HepG2 (cell line): ENCODE measurements around the gene GRIK4. TPM values are rescaled to one million over a fixed set of nuclear protein-coding genes. Genes with fewer than 3 reads are reported as not detected.

Experiments
- ATAC-seq: fragments of 200-7000 bp; cut with Tn5 transposase; 3 replicates; pipeline ENCODE4 v1.9.1; 2020; ENCODE audit warnings: mild to moderate bottlenecking, moderate library complexity
- BruUV-seq: library from RNA; stranded (reverse); fragments of 400-500 nt; replicated peaks from 2 replicates; lab custom pipeline; 2021; lab: Mats Ljungman, UMichigan
- CTCF ChIA-PET: fragments of 300-600 bp; formaldehyde crosslinking; extraction: SDS; loops from one replicate; lab custom pipeline; 2021; ENCODE audit warnings: low total read pairs, inconsistent platforms, low intra/inter-chr PET ratio; lab: Yijun Ruan, JAX
- POLR2A ChIA-PET: fragments of 350-600 bp; sonication (Branson Sonifier 250); formaldehyde crosslinking; loops from one replicate; lab custom pipeline; 2020; ENCODE audit warnings: antibody characterized with exemption, inconsistent platforms; lab: Yijun Ruan, JAX
- DNase-seq: peaks from one replicate; pipeline ENCODE4 v3.0.0-alpha.2; 2015; ENCODE audit warnings: low spot score
- FAIRE-seq: peaks from 3 replicates; lab custom pipeline; 2011; peaks lifted over from hg19 to GRCh38; lab: Jason Lieb, UNC
- H2AFZ ChIP-seq: one replicate; pipeline ENCODE4 v1.6.1; 2011; ENCODE audit warnings: low read length, inconsistent platforms
- H3K27ac ChIP-seq: fragments of 300-600 bp; 3 replicates; pipeline ENCODE4 v1.8.0; 2011; ENCODE audit warnings: mixed run types, mild to moderate bottlenecking, mixed read lengths, low read length, inconsistent platforms; ENCODE audit not compliant: insufficient read depth; ENCODE audit errors: extremely low read length
- H3K27me3 ChIP-seq, 2 experiments: fragments of 200-600 bp in 1 of 2; 2 replicates in 1 of 2; 3 replicates in 1 of 2; pipeline versions ENCODE4 v1.6.0 to v1.8.0; 2011; ENCODE audit warnings: low read length in 2 of 2, mild to moderate bottlenecking in 2 of 2, moderate library complexity in 2 of 2, inconsistent platforms in 1 of 2; ENCODE audit not compliant: insufficient read depth in 2 of 2, control insufficient read depth in 1 of 2
- H3K36me3 ChIP-seq, 2 experiments: fragments of 200-600 bp in 1 of 2; replicated peaks in 1 of 2; 2 replicates in 1 of 2; 3 replicates in 1 of 2; pipeline versions ENCODE4 v1.5.1 to v1.8.0; 2011; ENCODE audit warnings: low read length in 2 of 2, inconsistent platforms in 1 of 2; ENCODE audit not compliant: insufficient read depth in 2 of 2, control insufficient read depth in 1 of 2
- H3K4me1 ChIP-seq: 2 replicates; pipeline ENCODE4 v1.5.1; 2012; ENCODE audit warnings: low read length, inconsistent platforms; ENCODE audit not compliant: insufficient read depth
- H3K4me2 ChIP-seq: 2 replicates; pipeline ENCODE4 v1.6.0; 2011; ENCODE audit warnings: low read depth, low read length, inconsistent platforms
- H3K4me3 ChIP-seq, 3 experiments: fragments of 200-600 bp in 1 of 3; sonication (generic), shearing (Covaris generic) in 1 of 3; replicated peaks in 1 of 3; 2 replicates each; pipeline ENCODE4 v1.5.1; 2011 to 2016; ENCODE audit warnings: low read length in 3 of 3, inconsistent platforms in 2 of 3, low read depth in 2 of 3, mild to moderate bottlenecking in 2 of 3, control low read depth in 1 of 3, mixed read lengths in 1 of 3; ENCODE audit not compliant: insufficient read depth in 1 of 3
- H3K79me2 ChIP-seq: one replicate; pipeline ENCODE4 v1.6.1; 2011; ENCODE audit warnings: low read length, inconsistent platforms; ENCODE audit not compliant: insufficient read depth
- H3K9ac ChIP-seq: 2 replicates; pipeline ENCODE4 v1.6.0; 2011; ENCODE audit warnings: mild to moderate bottlenecking, low read depth, low read length, inconsistent platforms; ENCODE audit not compliant: insufficient read depth
- H3K9me3 ChIP-seq: 2 replicates; pipeline ENCODE4 v1.5.1; 2012; ENCODE audit warnings: mild to moderate bottlenecking, low read length
- H4K20me1 ChIP-seq: 2 replicates; pipeline ENCODE4 v1.6.0; 2011; ENCODE audit warnings: inconsistent platforms, mild to moderate bottlenecking, low read length, moderate library complexity; ENCODE audit not compliant: insufficient read depth
- ARNT ChIP-seq: fragments of 450-650 bp; IDR thresholded peaks from 2 replicates; pipeline ENCODE4 v1.6.1; 2017
- CBX2 ChIP-seq, 2 experiments: fragments of 200-600 bp in 1 of 2; sonication (generic); formaldehyde crosslinking in 1 of 2; IDR thresholded peaks; 2 replicates each; pipeline versions ENCODE4 v1.7.0 to v1.8.1; 2018 to 2022; ENCODE audit warnings: low read depth in 2 of 2, low read length in 1 of 2, mild to moderate bottlenecking in 1 of 2, missing genetic modification reagents in 1 of 2
- GLI4 ChIP-seq: sonication (generic); formaldehyde crosslinking; IDR thresholded peaks from 2 replicates; pipeline ENCODE4 v1.5.1; 2020; ENCODE audit warnings: missing genetic modification reagents, mild to moderate bottlenecking, moderate library complexity, borderline replicate concordance
- HOXA9 ChIP-seq: sonication (generic); formaldehyde crosslinking; IDR thresholded peaks from 2 replicates; pipeline ENCODE4 v1.8.1; 2022; ENCODE audit warnings: missing genetic modification reagents, mild to moderate bottlenecking, moderate library complexity, borderline replicate concordance
- PITX1 ChIP-seq: sonication (generic); formaldehyde crosslinking; IDR thresholded peaks from 2 replicates; pipeline ENCODE4 v1.5.1; 2020; ENCODE audit warnings: mild to moderate bottlenecking, missing genetic modification reagents
- ZNF256 ChIP-seq: sonication (generic); formaldehyde crosslinking; conservative IDR thresholded peaks from 2 replicates; pipeline ENCODE4 v1.4.0; 2020; ENCODE audit warnings: missing genetic modification reagents
- ZNF317 ChIP-seq: sonication (generic); formaldehyde crosslinking; IDR thresholded peaks from 2 replicates; pipeline ENCODE4 v1.5.0; 2020; ENCODE audit warnings: mild to moderate bottlenecking, missing genetic modification reagents
- ZNF547 ChIP-seq: sonication (generic); formaldehyde crosslinking; IDR thresholded peaks from 2 replicates; pipeline ENCODE4 v1.5.1; 2020; ENCODE audit warnings: mild to moderate bottlenecking, missing genetic modification reagents
- WGBS: methylation state at CpG from one replicate; pipeline ENCODE4 v1.1.6; 2017; ENCODE audit warnings: low lambda C conversion rate; 5-methylcytosine and 5-hydroxymethylcytosine counted together
- in situ Hi-C: cut with HindIII; loops from 2 replicates; pipeline ENCODE4 v1.10.0; 2017; ENCODE audit warnings: low pct_unique_long_range_greater_than_20kb; ENCODE audit not compliant: extremely low pct_ligation_motif_present
- intact Hi-C: fragments of 100-400 bp; cut with micrococcal nuclease; formaldehyde crosslinking; loops from one replicate; pipeline ENCODE4 v1.10.0; 2022; ENCODE audit not compliant: unreplicated experiment
- polyA plus RNA-seq, 8 experiments: library from polyadenylated mRNA; depleted of rRNA in 3 of 8; stranded (reverse) in 7 of 8; unstranded in 1 of 8; fragments of >200 nt; fragmentation: Illumina TruSeq in 4 of 8; extraction: Trizol in 4 of 8; gene quantifications; 2 replicates each; pipeline versions ENCODE4 v1.2.1 to v1.2.3, GENCODE V29; 2011 to 2016; ENCODE audit warnings: low read depth in 4 of 8, missing spikeins in 1 of 8, mixed read lengths in 1 of 8; ENCODE audit not compliant: insufficient read depth in 1 of 8
- total RNA-seq, 5 experiments: library from RNA; depleted of rRNA; stranded (reverse); fragments of >200 nt; fragmentation: Illumina TruSeq; extraction: Trizol; gene quantifications; 2 replicates each; pipeline ENCODE4 v1.2.3, GENCODE V29; 2016; ENCODE audit warnings: low read depth in 1 of 5
- TF ChIP-seq, protein P1 (sequence below): sonication (generic); formaldehyde crosslinking; IDR thresholded peaks from 2 replicates; pipeline ENCODE4 v1.4.0; 2020; ENCODE audit warnings: missing genetic modification reagents, borderline replicate concordance
- TF ChIP-seq, protein P2 (sequence below): sonication (generic); formaldehyde crosslinking; IDR thresholded peaks from 2 replicates; pipeline ENCODE4 v1.4.0; 2020; ENCODE audit warnings: missing genetic modification reagents

Gene GRIK4
- total and polyA plus RNA-seq, 2 of the 13 experiments (the other 11 are each of a cell fraction or from before 2014, with no cell fraction given), result 0.04 to 0.07 TPM

DNA sequence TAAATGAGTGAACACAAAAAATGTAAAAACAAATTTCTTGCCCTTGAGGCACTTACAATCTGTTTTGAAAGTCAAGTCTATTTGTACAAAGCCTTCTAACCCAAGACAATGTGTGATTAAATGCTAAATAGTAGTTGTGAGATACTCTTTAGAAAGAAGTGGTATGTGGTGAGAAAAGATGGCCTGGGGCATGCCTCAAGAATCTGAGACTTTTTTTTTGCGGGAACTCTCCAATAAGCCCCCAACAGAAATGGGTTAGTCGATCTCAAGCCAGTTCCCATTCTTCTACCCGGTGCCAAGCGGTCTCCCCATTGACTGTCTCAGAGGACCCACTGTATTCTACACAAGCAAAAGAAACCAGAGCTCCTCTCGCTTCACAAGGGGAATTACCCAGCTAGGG is 485.4 kb downstream of the GRIK4 start:
- no peak overlapping the region for H3K27ac ChIP-seq
- no peak overlapping the region for H2AFZ ChIP-seq
- no peaks in the 10 kb centered on the region for H4K20me1 ChIP-seq
- ChIA-PET POLR2A (no interaction called here), CTCF (no interaction called here)
- H3K4me1 ChIP-seq, result no peaks in the 10 kb centered on the region
- no peak for TF ChIP-seq ZNF256 (CRISPR knock-in tag)
- no peak for TF ChIP-seq ZNF547
- TF ChIP-seq GLI4, result no peak
- TF ChIP-seq PITX1 (CRISPR knock-in tag), result no peak
- no peak for TF ChIP-seq CBX2 (IDR thresholded peaks at IDR 0.05; ENCODE audit: low read depth, low read length)
- no peak for TF ChIP-seq CBX2 (CRISPR knock-in tag; IDR thresholded peaks at IDR 0.05; ENCODE audit: low read depth)
- TF ChIP-seq, protein P1, sequence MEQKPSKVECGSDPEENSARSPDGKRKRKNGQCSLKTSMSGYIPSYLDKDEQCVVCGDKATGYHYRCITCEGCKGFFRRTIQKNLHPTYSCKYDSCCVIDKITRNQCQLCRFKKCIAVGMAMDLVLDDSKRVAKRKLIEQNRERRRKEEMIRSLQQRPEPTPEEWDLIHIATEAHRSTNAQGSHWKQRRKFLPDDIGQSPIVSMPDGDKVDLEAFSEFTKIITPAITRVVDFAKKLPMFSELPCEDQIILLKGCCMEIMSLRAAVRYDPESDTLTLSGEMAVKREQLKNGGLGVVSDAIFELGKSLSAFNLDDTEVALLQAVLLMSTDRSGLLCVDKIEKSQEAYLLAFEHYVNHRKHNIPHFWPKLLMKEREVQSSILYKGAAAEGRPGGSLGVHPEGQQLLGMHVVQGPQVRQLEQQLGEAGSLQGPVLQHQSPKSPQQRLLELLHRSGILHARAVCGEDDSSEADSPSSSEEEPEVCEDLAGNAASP, result no peak
- TF ChIP-seq, protein P2, sequence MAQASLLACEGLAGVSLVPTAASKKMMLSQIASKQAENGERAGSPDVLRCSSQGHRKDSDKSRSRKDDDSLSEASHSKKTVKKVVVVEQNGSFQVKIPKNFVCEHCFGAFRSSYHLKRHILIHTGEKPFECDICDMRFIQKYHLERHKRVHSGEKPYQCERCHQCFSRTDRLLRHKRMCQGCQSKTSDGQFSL (CRISPR knock-in tag), result no peak
- no peak for TF ChIP-seq HOXA9 (CRISPR knock-in tag)
- no peak for TF ChIP-seq ARNT
- no peak for TF ChIP-seq ZNF317 (CRISPR knock-in tag)
- no peak for DNase-seq
- peaks cover 1 to 8% of the 10 kb centered on the region in 2 experiments; a peak in 3 of 5 replicates for H3K27me3 ChIP-seq
- WGBS, result 6% methylated on average over 5 of the region's 5 CpGs
- intact Hi-C loops (no loop called here), in situ Hi-C loops (no loop called here)
- H3K36me3 ChIP-seq, result no peaks in the 10 kb centered on the region
- no peaks in the 10 kb centered on the region for H3K9me3 ChIP-seq
- H3K4me2 ChIP-seq, result no peak overlapping the region
- BruUV-seq, result no TSS peak
- no peak for FAIRE-seq
- no peak overlapping the region for H3K4me3 ChIP-seq
- no peaks in the 10 kb centered on the region for H3K79me2 ChIP-seq
- H3K9ac ChIP-seq, result no peak overlapping the region
- no peak for ATAC-seq
